HEK293 (cell line): ENCODE data around the gene NOLC1.

Experiments used
- BCL11A ChIP-seq: fragments of 450-650 bp; formaldehyde crosslinking; IDR thresholded peaks from 2 replicates; pipeline ENCODE4 v1.5.1; 2016; ENCODE audit warnings: low read depth, missing biosample characterization, missing genetic modification characterization
- GLIS1 ChIP-seq: fragments of 450-650 bp; formaldehyde crosslinking; IDR thresholded peaks from 2 replicates; pipeline ENCODE4 v1.5.1; 2016; ENCODE audit warnings: missing biosample characterization, missing genetic modification characterization
- HOXC10 ChIP-seq: sonication (generic); formaldehyde crosslinking; IDR thresholded peaks from 2 replicates; pipeline ENCODE4 v1.8.1; 2023; ENCODE audit warnings: mild to moderate bottlenecking, missing genetic modification reagents
- PATZ1 ChIP-seq: fragments of 450-650 bp; formaldehyde crosslinking; IDR thresholded peaks from 2 replicates; pipeline ENCODE4 v1.5.1; 2016; ENCODE audit warnings: missing biosample characterization, missing genetic modification characterization
- PRDM10 ChIP-seq: fragments of 450-650 bp; formaldehyde crosslinking; IDR thresholded peaks from 2 replicates; pipeline ENCODE4 v1.5.1; 2016; ENCODE audit warnings: missing biosample characterization, missing genetic modification characterization
- SCRT1 ChIP-seq: fragments of 450-650 bp; formaldehyde crosslinking; IDR thresholded peaks from 2 replicates; pipeline ENCODE4 v1.5.1; 2016; ENCODE audit warnings: missing biosample characterization, missing genetic modification characterization, borderline replicate concordance
- SETDB1 ChIP-seq: IDR thresholded peaks from one replicate; pipeline ENCODE4 v1.6.1; 2017; ENCODE audit warnings: mild to moderate bottlenecking, low read length, moderate library complexity, mixed read lengths; ENCODE audit not compliant: insufficient read length
- SP2 ChIP-seq: fragments of 450-650 bp; formaldehyde crosslinking; IDR thresholded peaks from 2 replicates; pipeline ENCODE4 v1.5.1; 2016; ENCODE audit warnings: missing biosample characterization, missing genetic modification characterization
- SP7 ChIP-seq: fragments of 450-650 bp; formaldehyde crosslinking; IDR thresholded peaks from 2 replicates; pipeline ENCODE4 v1.5.1; 2016; ENCODE audit warnings: missing biosample characterization, missing genetic modification characterization
- ZBTB17 ChIP-seq: fragments of 450-650 bp; formaldehyde crosslinking; IDR thresholded peaks from 2 replicates; pipeline ENCODE4 v1.5.1; 2016; ENCODE audit warnings: missing biosample characterization, missing genetic modification characterization
- ZBTB7A ChIP-seq: fragments of 450-650 bp; formaldehyde crosslinking; IDR thresholded peaks from 2 replicates; pipeline ENCODE4 v1.5.1; 2016; ENCODE audit warnings: low read depth, missing biosample characterization, missing genetic modification characterization
- ZEB2 ChIP-seq: fragments of 450-650 bp; formaldehyde crosslinking; IDR thresholded peaks from 2 replicates; pipeline ENCODE4 v1.5.1; 2016; ENCODE audit warnings: missing biosample characterization, missing genetic modification characterization
- ZNF146 ChIP-seq: fragments of 450-650 bp; formaldehyde crosslinking; IDR thresholded peaks from 2 replicates; pipeline ENCODE4 v1.5.1; 2016; ENCODE audit warnings: missing biosample characterization, missing genetic modification characterization
- ZNF155 ChIP-seq: fragments of 450-650 bp; formaldehyde crosslinking; IDR thresholded peaks from 2 replicates; pipeline ENCODE4 v1.5.1; 2016; ENCODE audit warnings: missing biosample characterization, missing genetic modification characterization
- ZNF157 ChIP-seq: fragments of 450-650 bp; formaldehyde crosslinking; IDR thresholded peaks from 2 replicates; pipeline ENCODE4 v1.5.1; 2016; ENCODE audit warnings: missing biosample characterization, missing genetic modification characterization
- ZNF175 ChIP-seq: fragments of 450-650 bp; formaldehyde crosslinking; IDR thresholded peaks from 2 replicates; pipeline ENCODE4 v1.5.1; 2016; ENCODE audit warnings: missing biosample characterization, missing genetic modification characterization
- ZNF221 ChIP-seq: fragments of 450-650 bp; formaldehyde crosslinking; IDR thresholded peaks from 2 replicates; pipeline ENCODE4 v1.5.1; 2017; ENCODE audit warnings: missing biosample characterization, missing genetic modification characterization, borderline replicate concordance
- ZNF223 ChIP-seq: fragments of 450-650 bp; formaldehyde crosslinking; IDR thresholded peaks from 2 replicates; pipeline ENCODE4 v1.5.1; 2016; ENCODE audit warnings: missing biosample characterization, missing genetic modification characterization
- ZNF23 ChIP-seq: fragments of 450-650 bp; formaldehyde crosslinking; IDR thresholded peaks from 2 replicates; pipeline ENCODE4 v1.5.1; 2016; ENCODE audit warnings: missing biosample characterization, missing genetic modification characterization, borderline replicate concordance
- ZNF350 ChIP-seq: fragments of 450-650 bp; formaldehyde crosslinking; IDR thresholded peaks from 2 replicates; pipeline ENCODE4 v1.5.0; 2017; ENCODE audit warnings: missing biosample characterization, mild to moderate bottlenecking, missing genetic modification characterization
- ZNF366 ChIP-seq: fragments of 450-650 bp; formaldehyde crosslinking; conservative IDR thresholded peaks from 2 replicates; pipeline ENCODE4 v1.5.1; 2016; ENCODE audit warnings: missing biosample characterization, missing genetic modification characterization
- ZNF548 ChIP-seq: fragments of 450-650 bp; formaldehyde crosslinking; IDR thresholded peaks from 2 replicates; pipeline ENCODE4 v1.5.1; 2016; ENCODE audit warnings: missing biosample characterization, missing genetic modification characterization
- ZNF549 ChIP-seq: fragments of 450-650 bp; IDR thresholded peaks from 2 replicates; pipeline ENCODE4 v1.5.1; 2018; ENCODE audit warnings: missing biosample characterization, missing genetic modification characterization, mild to moderate bottlenecking, inconsistent platforms, moderate library complexity
- ZNF558 ChIP-seq: fragments of 450-650 bp; formaldehyde crosslinking; IDR thresholded peaks from 2 replicates; pipeline ENCODE4 v1.5.1; 2016; ENCODE audit warnings: missing biosample characterization, missing genetic modification characterization
- ZNF585B ChIP-seq: fragments of 450-650 bp; formaldehyde crosslinking; IDR thresholded peaks from 2 replicates; pipeline ENCODE4 v1.5.1; 2016; ENCODE audit warnings: missing biosample characterization, missing genetic modification characterization
- ZNF629 ChIP-seq: fragments of 450-650 bp; formaldehyde crosslinking; IDR thresholded peaks from 2 replicates; pipeline ENCODE4 v1.5.1; 2017; ENCODE audit warnings: missing biosample characterization, missing genetic modification characterization
- ZNF707 ChIP-seq: fragments of 450-650 bp; formaldehyde crosslinking; IDR thresholded peaks from 2 replicates; pipeline ENCODE4 v1.5.1; 2016; ENCODE audit warnings: missing biosample characterization, missing genetic modification characterization
- ZNF76 ChIP-seq: fragments of 450-650 bp; formaldehyde crosslinking; IDR thresholded peaks from 2 replicates; pipeline ENCODE4; 2016; ENCODE audit warnings: low read depth, missing biosample characterization, missing genetic modification characterization, borderline replicate concordance
- ZNF768 ChIP-seq: fragments of 450-650 bp; formaldehyde crosslinking; IDR thresholded peaks from 2 replicates; pipeline ENCODE4 v1.5.1; 2018; ENCODE audit warnings: missing biosample characterization, mild to moderate bottlenecking, missing genetic modification characterization
- ZNF777 ChIP-seq: fragments of 450-650 bp; formaldehyde crosslinking; IDR thresholded peaks from 2 replicates; pipeline ENCODE4 v1.5.1; 2017; ENCODE audit warnings: missing biosample characterization, missing genetic modification characterization, borderline replicate concordance
- ZNF791 ChIP-seq: fragments of 450-650 bp; formaldehyde crosslinking; IDR thresholded peaks from 2 replicates; pipeline ENCODE4 v1.5.1; 2016; ENCODE audit warnings: missing biosample characterization, missing genetic modification characterization
- ZNF830 ChIP-seq: fragments of 450-650 bp; IDR thresholded peaks from 2 replicates; pipeline ENCODE4 v1.5.0; 2018; ENCODE audit warnings: missing biosample characterization, missing genetic modification characterization, low read depth, mild to moderate bottlenecking, moderate library complexity
- ZXDB ChIP-seq: fragments of 450-650 bp; formaldehyde crosslinking; IDR thresholded peaks from 2 replicates; pipeline ENCODE4 v1.5.1; 2016; ENCODE audit warnings: missing biosample characterization, missing genetic modification characterization
- TF ChIP-seq, protein P1 (sequence below): fragments of 450-650 bp; formaldehyde crosslinking; IDR thresholded peaks from 2 replicates; pipeline ENCODE4 v1.5.1; 2016; ENCODE audit warnings: missing biosample characterization, missing genetic modification characterization
- TF ChIP-seq, protein P2 (sequence below): IDR thresholded peaks from 2 replicates; pipeline ENCODE4 v1.6.1; 2011; ENCODE audit warnings: mild to moderate bottlenecking, low read depth, low read length, borderline replicate concordance

The NOLC1 gene

GRCh38 chr10:102150970-102151773 lies 1.0 kb upstream of the NOLC1 start (continued):
- TF ChIP-seq PRDM10 (tag by site-specific recombination) (peak; percentile 22), ZNF157 (tag by site-specific recombination) (no peak), ZNF585B (no peak), ZNF76 (no peak), ZBTB7A (tag by site-specific recombination) (no peak), ZNF221 (tag by site-specific recombination) (no peak), ZNF830 (no peak), GLIS1 (tag by site-specific recombination) (peak; percentile 5; the same call in 1 of the 2 replicates), HOXC10 (CRISPR knock-in tag) (no peak), ZBTB17 (tag by site-specific recombination) (no peak), PATZ1 (tag by site-specific recombination) (no peak), ZNF549 (tag by site-specific recombination) (no peak), ZNF707 (tag by site-specific recombination) (no peak), SCRT1 (no peak), SP7 (no peak), ZNF175 (tag by site-specific recombination) (no peak), ZNF548 (no peak), BCL11A (tag by site-specific recombination) (no peak; the same call in 1 of the 2 replicates), SETDB1 (no peak), ZNF558 (tag by site-specific recombination) (no peak), ZNF768 (tag by site-specific recombination) (no peak), ZEB2 (tag by site-specific recombination) (no peak), ZNF155 (tag by site-specific recombination) (no peak), ZNF366 (tag by site-specific recombination) (no peak), ZNF223 (tag by site-specific recombination) (no peak), ZNF777 (tag by site-specific recombination) (no peak), ZNF23 (tag by site-specific recombination) (no peak), ZNF791 (tag by site-specific recombination) (no peak), ZNF629 (tag by site-specific recombination) (no peak), SP2 (no peak), ZXDB (tag by site-specific recombination) (no peak), ZNF146 (tag by site-specific recombination) (no peak), ZNF350 (no peak)
- TF ChIP-seq, protein P1, sequence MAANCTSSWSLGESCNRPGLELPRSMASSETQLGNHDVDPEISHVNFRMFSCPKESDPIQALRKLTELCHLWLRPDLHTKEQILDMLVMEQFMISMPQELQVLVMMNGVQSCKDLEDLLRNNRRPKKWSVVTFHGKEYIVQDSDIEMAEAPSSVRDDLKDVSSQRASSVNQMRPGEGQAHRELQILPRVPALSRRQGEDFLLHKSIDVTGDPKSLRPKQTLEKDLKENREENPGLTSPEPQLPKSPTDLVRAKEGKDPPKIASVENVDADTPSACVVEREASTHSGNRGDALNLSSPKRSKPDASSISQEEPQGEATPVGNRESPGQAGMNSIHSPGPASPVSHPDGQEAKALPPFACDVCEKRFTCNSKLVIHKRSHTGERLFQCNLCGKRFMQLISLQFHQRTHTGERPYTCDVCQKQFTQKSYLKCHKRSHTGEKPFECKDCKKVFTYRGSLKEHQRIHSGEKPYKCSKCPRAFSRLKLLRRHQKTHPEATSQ (tag by site-specific recombination) = no peak
- TF ChIP-seq, protein P2, sequence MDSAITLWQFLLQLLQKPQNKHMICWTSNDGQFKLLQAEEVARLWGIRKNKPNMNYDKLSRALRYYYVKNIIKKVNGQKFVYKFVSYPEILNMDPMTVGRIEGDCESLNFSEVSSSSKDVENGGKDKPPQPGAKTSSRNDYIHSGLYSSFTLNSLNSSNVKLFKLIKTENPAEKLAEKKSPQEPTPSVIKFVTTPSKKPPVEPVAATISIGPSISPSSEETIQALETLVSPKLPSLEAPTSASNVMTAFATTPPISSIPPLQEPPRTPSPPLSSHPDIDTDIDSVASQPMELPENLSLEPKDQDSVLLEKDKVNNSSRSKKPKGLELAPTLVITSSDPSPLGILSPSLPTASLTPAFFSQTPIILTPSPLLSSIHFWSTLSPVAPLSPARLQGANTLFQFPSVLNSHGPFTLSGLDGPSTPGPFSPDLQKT = no peak
